Stomach (tissue), 4 donors: ENCODE data around the gene ACTL10.

Experiments
- POLR2AphosphoS5 ChIP-seq, 3 donors: sonication (generic); formaldehyde crosslinking; IDR thresholded peaks; one replicate each; pipeline ENCODE4 v1.6.1; 2016; ENCODE audit warnings: antibody characterized with exemption in 3 of 3
- TF ChIP-seq, protein P1 (sequence below), 7 experiments: fragments of 450-650 bp in 4 of 7; fragments of 200-600 bp in 3 of 7; sonication (generic) in 3 of 7; IDR thresholded peaks; one replicate each; pipeline ENCODE4 v1.5.1; 2016 to 2019; ENCODE audit warnings: antibody characterized with exemption in 7 of 7, control low read depth in 2 of 7, mild to moderate bottlenecking in 1 of 7

DNA sequence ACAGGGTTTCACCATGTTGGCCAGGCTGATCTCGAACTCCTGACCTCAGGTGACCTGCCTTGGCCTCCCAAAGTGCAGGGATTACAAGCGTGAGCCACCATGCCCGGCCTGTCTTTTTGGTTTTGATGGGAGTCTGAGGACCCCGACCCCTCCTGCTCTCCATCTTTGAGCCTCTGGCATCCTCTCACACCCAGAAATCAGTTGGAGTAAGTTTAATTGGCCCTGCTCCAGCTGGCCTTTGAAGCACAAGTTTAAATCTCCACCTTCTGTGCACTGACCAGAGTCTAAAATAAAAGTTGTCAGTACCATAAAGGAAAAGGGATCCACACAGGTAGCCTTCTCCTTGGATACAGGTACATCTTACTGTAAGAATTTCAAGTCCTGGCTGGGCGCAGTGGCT is 20.6 kb upstream of the ACTL10 start:
- TF ChIP-seq, protein P1, sequence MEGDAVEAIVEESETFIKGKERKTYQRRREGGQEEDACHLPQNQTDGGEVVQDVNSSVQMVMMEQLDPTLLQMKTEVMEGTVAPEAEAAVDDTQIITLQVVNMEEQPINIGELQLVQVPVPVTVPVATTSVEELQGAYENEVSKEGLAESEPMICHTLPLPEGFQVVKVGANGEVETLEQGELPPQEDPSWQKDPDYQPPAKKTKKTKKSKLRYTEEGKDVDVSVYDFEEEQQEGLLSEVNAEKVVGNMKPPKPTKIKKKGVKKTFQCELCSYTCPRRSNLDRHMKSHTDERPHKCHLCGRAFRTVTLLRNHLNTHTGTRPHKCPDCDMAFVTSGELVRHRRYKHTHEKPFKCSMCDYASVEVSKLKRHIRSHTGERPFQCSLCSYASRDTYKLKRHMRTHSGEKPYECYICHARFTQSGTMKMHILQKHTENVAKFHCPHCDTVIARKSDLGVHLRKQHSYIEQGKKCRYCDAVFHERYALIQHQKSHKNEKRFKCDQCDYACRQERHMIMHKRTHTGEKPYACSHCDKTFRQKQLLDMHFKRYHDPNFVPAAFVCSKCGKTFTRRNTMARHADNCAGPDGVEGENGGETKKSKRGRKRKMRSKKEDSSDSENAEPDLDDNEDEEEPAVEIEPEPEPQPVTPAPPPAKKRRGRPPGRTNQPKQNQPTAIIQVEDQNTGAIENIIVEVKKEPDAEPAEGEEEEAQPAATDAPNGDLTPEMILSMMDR (IDR thresholded peaks at IDR 0.05) = no peak
- no peak for TF ChIP-seq POLR2AphosphoS5 (IDR thresholded peaks at IDR 0.05)
